Skeletal muscle satellite cell (primary cell): ENCODE results near the gene MYO9B. TPM values are rescaled to one million over a fixed set of nuclear protein-coding genes. Genes with fewer than 3 reads are reported as not detected.

Experiments
- H3K27me3 ChIP-seq: 2 replicates; pipeline ENCODE4 v1.7.0; 2013; ENCODE audit warnings: low read length; ENCODE audit not compliant: control insufficient read depth, insufficient read depth
- H3K36me3 ChIP-seq: 2 replicates; pipeline ENCODE4 v1.7.0; 2013; ENCODE audit warnings: mild to moderate bottlenecking, control low read depth, low read length; ENCODE audit not compliant: insufficient read depth
- H3K4me1 ChIP-seq: 2 replicates; pipeline ENCODE4 v1.7.0; 2013; ENCODE audit warnings: low read length; ENCODE audit not compliant: control insufficient read depth, insufficient read depth
- H3K4me2 ChIP-seq: 2 replicates; pipeline ENCODE4 v1.7.0; 2013; ENCODE audit warnings: mild to moderate bottlenecking, low read length
- H3K4me3 ChIP-seq: 2 replicates; pipeline ENCODE4 v1.7.0; 2013; ENCODE audit warnings: low read length
- H3K9ac ChIP-seq: 2 replicates; pipeline ENCODE4 v1.7.0; 2013; ENCODE audit warnings: mild to moderate bottlenecking, low read depth, low read length, moderate library complexity
- H3K9me3 ChIP-seq: replicated peaks from 2 replicates; pipeline ENCODE4 v1.7.0; 2013; ENCODE audit warnings: mild to moderate bottlenecking, control low read depth, low read length
- total RNA-seq: library from RNA; depleted of rRNA; stranded (reverse); fragments of >200 nt; gene quantifications from 2 replicates; pipeline ENCODE4 v1.2.3, GENCODE V29; 2012; rRNA removed

Gene MYO9B
- 74.3 and 77.1 TPM in 2 replicates for total RNA-seq

DNA sequence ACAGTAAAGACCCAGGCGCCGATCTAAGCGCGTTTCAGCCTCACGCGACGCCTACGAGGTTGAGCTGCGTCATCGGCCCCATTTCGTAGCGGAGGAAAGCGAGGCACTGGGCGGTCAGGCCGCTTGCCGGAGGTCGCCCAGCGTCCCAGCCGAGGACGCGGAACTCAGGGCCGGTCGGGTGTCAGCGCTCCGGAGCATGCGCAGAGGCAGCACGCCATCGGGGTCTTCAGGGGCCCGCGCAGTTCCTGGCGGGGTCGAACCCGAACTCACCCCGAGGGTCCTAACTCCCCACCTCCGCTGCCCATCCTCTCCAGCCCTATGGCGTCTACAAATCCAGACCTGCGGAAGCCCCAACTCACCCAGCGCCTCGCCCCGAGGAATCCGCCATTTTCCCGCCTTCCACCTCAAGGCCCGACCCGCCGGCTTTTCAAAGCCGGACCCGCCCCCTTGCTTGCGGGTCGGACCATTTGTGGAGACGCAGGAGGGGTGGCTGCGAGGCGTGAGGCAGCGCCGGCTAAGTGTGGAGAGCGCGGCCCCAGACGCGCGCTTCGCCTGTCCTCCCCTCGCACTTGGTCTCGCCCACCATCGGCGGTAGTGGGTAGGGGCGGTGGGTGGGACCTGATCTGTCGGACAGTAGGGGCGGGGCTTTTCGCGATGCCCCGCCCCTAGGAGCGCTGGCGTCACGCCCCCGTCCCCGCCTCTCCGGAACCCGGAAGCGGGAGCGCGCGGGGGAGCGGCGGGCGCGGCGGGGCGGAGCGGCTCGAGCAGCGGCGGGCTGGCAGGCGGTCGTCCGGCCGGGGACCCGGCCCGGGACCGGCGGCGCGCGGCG, at the start of gene MYO9B, which contains the start of gene HAUS8:
Gene MYO9B, plus strand, starts transcription at position 743 of the 829 bp plus-strand sequence. CDS start 25,941 bp downstream, outside the sequence.
Gene HAUS8, minus strand, starts transcription at position 418 of the 829 bp plus-strand sequence. Its CDS starts 30 bp downstream, at position 388.
- H3K27me3 ChIP-seq = no peaks in the 10 kb centered on the region
- peak within 1 kb of the TSS; percentile 96 for H3K4me3 ChIP-seq
- H3K36me3 ChIP-seq = peaks cover 21% of the 10 kb centered on the region
- H3K9ac ChIP-seq = peak within 1 kb of the TSS; percentile 96
- peaks cover 45% of the 10 kb centered on the region for H3K4me1 ChIP-seq
- no peaks in the 10 kb centered on the region for H3K9me3 ChIP-seq
- H3K4me2 ChIP-seq = peak within 1 kb of the TSS; percentile 95

DNA sequence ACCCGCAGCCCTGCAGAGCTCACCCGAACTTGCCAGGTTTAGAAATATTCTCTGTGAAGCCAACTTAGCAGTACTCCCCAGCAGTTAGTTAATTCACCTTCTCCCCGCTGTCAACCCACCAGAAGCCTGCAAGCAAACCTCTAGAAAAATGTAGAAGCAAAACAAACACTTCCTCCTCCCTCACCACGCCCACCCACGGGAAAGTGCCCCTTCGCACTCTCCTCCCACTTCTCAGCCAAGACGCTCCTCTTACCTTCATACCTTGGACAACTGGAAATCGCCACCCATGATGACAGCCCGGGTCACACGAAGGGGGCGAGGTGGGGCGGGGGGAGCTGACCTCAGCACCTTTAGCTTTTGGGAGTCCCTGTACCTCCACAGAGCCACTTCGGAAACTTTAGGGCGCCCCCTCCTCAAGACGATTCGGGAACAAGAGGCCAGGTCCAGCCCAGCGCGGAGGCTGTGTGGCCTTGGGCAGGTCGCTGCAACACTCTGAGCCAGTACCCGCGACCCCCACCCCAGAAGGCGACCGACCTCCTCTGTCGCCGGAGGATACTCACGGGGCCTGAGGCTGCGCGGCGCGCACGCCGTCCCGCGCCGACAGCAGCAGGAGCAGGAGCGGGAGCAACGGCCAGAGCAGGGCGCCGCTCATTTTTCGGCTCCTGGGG, 49.5 kb upstream of the MYO9B start:
- Histone ChIP-seq H3K27me3 (peaks cover 50% of the 10 kb centered on the region), H3K4me3 (no peak overlapping the region), H3K9ac (no peak overlapping the region), H3K4me2 (no peak overlapping the region), H3K4me1 (no peaks in the 10 kb centered on the region), H3K9me3 (peaks cover 7% of the 10 kb centered on the region), H3K36me3 (no peaks in the 10 kb centered on the region)

- Histone ChIP-seq H3K9ac (no peak within 1 kb of the TSS), H3K4me2 (no peak within 1 kb of the TSS), H3K9me3 (peaks cover 7% of the 10 kb centered on the region), H3K4me1 (no peaks in the 10 kb centered on the region), H3K4me3 (no peak within 1 kb of the TSS), H3K36me3 (no peaks in the 10 kb centered on the region), H3K27me3 (peaks cover 50% of the 10 kb centered on the region)
These were observed 48.7 kb upstream of the MYO9B start, which contains the start of gene CPAMD8 for GRCh38 chr19:17026706-17027534. TSS of gene CPAMD8 (minus strand) at chr19:17026810. CDS start at chr19:17026642, 168 bp downstream.

GRCh38 chr19:17027535-17027975, 48.0 kb upstream of the MYO9B start:
- peaks cover 7% of the 10 kb centered on the region for H3K9me3 ChIP-seq

GRCh38 chr19:17031741-17032140, 43.8 kb upstream of the MYO9B start:
- Histone ChIP-seq H3K27me3 (peaks cover 37% of the 10 kb centered on the region), H3K4me3 (no peak overlapping the region)

More at GRCh38 chr19:17027535-17027975, 48.0 kb upstream of the MYO9B start:
- no peaks in the 10 kb centered on the region for H3K36me3 ChIP-seq
- peaks cover 54% of the 10 kb centered on the region for H3K27me3 ChIP-seq
- H3K9ac ChIP-seq = no peak overlapping the region
- no peak overlapping the region for H3K4me2 ChIP-seq
- H3K4me3 ChIP-seq = no peak overlapping the region
- H3K4me1 ChIP-seq = no peaks in the 10 kb centered on the region

DNA sequence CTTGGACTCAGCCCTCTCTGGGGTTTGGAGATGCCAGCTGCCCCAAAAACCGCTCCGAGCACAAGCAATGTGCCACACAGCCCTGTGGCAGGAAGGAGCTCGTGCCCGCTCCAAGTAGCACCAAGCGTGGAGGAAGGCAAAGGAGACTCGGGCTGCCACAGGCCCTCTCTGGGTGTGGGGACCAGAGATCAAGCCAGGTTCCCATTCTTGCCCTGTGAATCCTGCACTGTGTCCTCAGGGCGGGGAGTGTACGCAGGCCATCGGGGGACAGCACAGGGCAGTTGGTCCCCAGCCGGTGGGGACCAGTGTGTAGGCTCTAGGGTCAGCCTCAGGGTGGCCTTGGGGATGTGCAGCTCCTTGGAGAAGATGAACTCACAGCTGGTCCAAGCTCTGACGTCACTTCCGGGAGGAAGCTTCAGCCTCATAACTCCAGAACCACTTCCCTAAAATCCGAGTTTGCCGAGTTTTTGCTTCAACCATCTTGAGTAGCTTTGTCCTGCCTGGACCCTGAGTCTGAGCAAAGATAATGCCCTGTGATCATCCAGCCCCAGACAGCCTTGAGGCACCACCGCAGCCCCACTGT, 39.6 kb upstream of the MYO9B start:
- Histone ChIP-seq H3K4me1 (no peaks in the 10 kb centered on the region), H3K4me3 (no peak overlapping the region), H3K36me3 (no peaks in the 10 kb centered on the region), H3K9me3 (no peaks in the 10 kb centered on the region), H3K4me2 (no peak overlapping the region), H3K27me3 (peaks cover 13% of the 10 kb centered on the region), H3K9ac (no peak overlapping the region)

More at GRCh38 chr19:17031741-17032140, 43.8 kb upstream of the MYO9B start:
- Histone ChIP-seq H3K9ac (no peak overlapping the region), H3K4me1 (no peaks in the 10 kb centered on the region), H3K4me2 (no peak overlapping the region), H3K9me3 (no peaks in the 10 kb centered on the region), H3K36me3 (no peaks in the 10 kb centered on the region)

- Histone ChIP-seq H3K27me3 (peaks cover 15% of the 10 kb centered on the region), H3K4me2 (no peak overlapping the region), H3K9me3 (no peaks in the 10 kb centered on the region), H3K4me1 (no peaks in the 10 kb centered on the region), H3K36me3 (no peaks in the 10 kb centered on the region), H3K9ac (no peak overlapping the region), H3K4me3 (no peak overlapping the region)
These were observed 38.9 kb upstream of the MYO9B start for GRCh38 chr19:17036640-17037039.

GRCh38 chr19:17037184-17037583, 38.4 kb upstream of the MYO9B start:
- Histone ChIP-seq H3K9me3 (no peaks in the 10 kb centered on the region), H3K36me3 (no peaks in the 10 kb centered on the region), H3K9ac (no peak overlapping the region), H3K4me2 (no peak overlapping the region), H3K27me3 (peaks cover 19% of the 10 kb centered on the region), H3K4me1 (no peaks in the 10 kb centered on the region), H3K4me3 (no peak overlapping the region)

DNA sequence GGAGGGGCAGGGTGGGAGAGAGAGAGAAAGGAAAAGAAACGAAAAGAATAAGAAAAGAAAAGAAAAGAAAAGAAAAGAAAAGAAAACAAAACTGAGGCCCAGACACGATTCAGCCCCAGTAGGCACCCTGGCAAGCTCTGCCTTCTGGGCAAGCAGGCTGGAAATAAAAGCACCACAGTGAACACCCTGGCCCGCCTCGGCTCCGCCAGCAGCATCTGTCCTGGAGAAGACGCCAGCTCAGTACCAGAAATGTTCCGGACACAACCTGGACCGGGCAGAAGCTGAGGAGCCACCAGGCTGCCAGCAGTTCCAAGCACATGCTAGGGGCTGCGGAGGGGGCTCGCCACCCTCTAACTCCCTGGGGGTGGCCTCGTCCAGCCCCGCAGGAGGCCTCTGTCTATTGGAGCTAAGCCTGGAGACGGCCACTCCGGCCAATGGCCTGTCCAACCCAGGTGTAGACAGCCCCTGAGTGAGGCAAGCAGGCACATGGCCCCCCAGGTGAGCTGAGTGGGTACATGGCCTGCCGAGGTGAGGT, 37.5 kb upstream of the MYO9B start:
- Histone ChIP-seq H3K4me1 (no peaks in the 10 kb centered on the region), H3K4me2 (no peak overlapping the region), H3K9me3 (no peaks in the 10 kb centered on the region), H3K36me3 (no peaks in the 10 kb centered on the region), H3K4me3 (no peak overlapping the region), H3K27me3 (peaks cover 21% of the 10 kb centered on the region), H3K9ac (no peak overlapping the region)

DNA sequence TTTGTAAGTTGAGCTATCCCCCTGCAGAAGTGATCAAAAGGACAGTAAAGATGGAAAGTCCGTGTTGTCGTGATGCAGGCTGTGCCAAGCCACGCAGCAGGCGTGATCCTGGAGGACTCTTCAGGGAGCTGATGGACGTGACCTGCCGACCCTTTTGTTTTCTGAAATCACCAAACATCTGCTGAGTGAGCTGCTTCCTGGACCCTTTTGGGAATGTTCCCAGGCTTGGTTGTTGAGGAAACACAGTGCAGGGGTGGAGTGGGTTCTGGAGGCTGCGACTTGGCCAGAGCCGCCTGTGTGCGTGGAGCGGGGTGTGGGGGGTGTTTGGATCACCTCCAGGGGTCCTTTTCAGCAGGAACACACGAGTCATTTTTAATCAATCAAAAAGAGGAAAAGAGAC, 33.6 kb upstream of the MYO9B start:
- Histone ChIP-seq H3K36me3 (no peaks in the 10 kb centered on the region), H3K4me1 (no peaks in the 10 kb centered on the region), H3K9ac (no peak overlapping the region), H3K27me3 (peaks cover 30% of the 10 kb centered on the region), H3K4me3 (no peak overlapping the region), H3K9me3 (no peaks in the 10 kb centered on the region), H3K4me2 (no peak overlapping the region)
